Uterus (tissue), 2 donors: ENCODE measurements around the gene FRMPD2.

Experiments
- POLR2A ChIP-seq, 2 donors: fragments of 450-650 bp; IDR thresholded peaks; one replicate each; pipeline ENCODE4 v1.6.1; 2016; ENCODE audit warnings: antibody characterized with exemption in 2 of 2, mild to moderate bottlenecking in 1 of 2, moderate library complexity in 1 of 2
- TF ChIP-seq, protein P1 (sequence below), 4 experiments: fragments of 200-600 bp in 2 of 4; fragments of 450-650 bp in 2 of 4; sonication (generic) in 2 of 4; IDR thresholded peaks; one replicate each; pipeline ENCODE4 v1.5.1; 2016 to 2019; ENCODE audit warnings: antibody characterized with exemption in 4 of 4, mild to moderate bottlenecking in 2 of 4, moderate library complexity in 1 of 4

DNA sequence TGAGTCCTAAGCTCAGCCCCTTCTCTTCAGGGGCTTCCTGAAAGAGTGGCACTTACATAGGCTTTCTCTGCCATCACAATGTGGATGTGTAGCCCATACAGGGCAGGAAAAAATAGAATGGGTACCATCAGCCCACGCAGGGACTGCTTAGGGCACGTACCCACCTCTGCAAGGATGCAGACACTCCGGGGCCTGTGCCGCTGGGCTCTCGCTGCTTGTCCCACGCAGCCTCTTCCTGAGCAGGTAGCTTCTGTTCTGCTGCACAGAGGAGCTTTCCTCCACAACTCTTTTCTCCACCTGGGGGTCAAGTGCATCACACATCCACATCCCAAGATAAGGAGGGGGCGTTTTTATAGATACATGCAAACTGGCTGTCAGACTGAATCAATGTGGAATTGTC is 34.3 kb downstream of the FRMPD2 start:
- TF ChIP-seq, protein P1, sequence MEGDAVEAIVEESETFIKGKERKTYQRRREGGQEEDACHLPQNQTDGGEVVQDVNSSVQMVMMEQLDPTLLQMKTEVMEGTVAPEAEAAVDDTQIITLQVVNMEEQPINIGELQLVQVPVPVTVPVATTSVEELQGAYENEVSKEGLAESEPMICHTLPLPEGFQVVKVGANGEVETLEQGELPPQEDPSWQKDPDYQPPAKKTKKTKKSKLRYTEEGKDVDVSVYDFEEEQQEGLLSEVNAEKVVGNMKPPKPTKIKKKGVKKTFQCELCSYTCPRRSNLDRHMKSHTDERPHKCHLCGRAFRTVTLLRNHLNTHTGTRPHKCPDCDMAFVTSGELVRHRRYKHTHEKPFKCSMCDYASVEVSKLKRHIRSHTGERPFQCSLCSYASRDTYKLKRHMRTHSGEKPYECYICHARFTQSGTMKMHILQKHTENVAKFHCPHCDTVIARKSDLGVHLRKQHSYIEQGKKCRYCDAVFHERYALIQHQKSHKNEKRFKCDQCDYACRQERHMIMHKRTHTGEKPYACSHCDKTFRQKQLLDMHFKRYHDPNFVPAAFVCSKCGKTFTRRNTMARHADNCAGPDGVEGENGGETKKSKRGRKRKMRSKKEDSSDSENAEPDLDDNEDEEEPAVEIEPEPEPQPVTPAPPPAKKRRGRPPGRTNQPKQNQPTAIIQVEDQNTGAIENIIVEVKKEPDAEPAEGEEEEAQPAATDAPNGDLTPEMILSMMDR (IDR thresholded peaks at IDR 0.05), result no peak
- TF ChIP-seq POLR2A (IDR thresholded peaks at IDR 0.05), result no peak
